HepG2 (cell line): Measurements from ENCODE around the gene NRL. TPM values are rescaled to one million over a fixed set of nuclear protein-coding genes. Genes with fewer than 3 reads are reported as not detected.

Source experiments
- ATF7 ChIP-seq, 2 experiments: fragments of 450-650 bp in 1 of 2; sonication (generic) in 1 of 2; formaldehyde crosslinking in 1 of 2; IDR thresholded peaks; 2 replicates each; pipeline versions ENCODE4 v1.4.0 to v1.6.1; 2016 to 2020; ENCODE audit warnings: antibody characterized with exemption in 1 of 2, mild to moderate bottlenecking in 1 of 2, missing genetic modification reagents in 1 of 2
- IKZF1 ChIP-seq: fragments of 450-650 bp; IDR thresholded peaks from 2 replicates; pipeline ENCODE4 v1.7.1; 2016
- KDM4B ChIP-seq: sonication (generic); formaldehyde crosslinking; IDR thresholded peaks from 2 replicates; pipeline ENCODE4 v1.4.0; 2020; ENCODE audit warnings: missing genetic modification reagents
- KLF13 ChIP-seq: sonication (generic); formaldehyde crosslinking; IDR thresholded peaks from 2 replicates; pipeline ENCODE4 v1.4.0; 2020; ENCODE audit warnings: mild to moderate bottlenecking, missing genetic modification reagents
- NCOA1 ChIP-seq: sonication (generic); formaldehyde crosslinking; IDR thresholded peaks from 2 replicates; pipeline ENCODE4 v1.9.0; 2021; ENCODE audit warnings: missing genetic modification reagents
- PHF20 ChIP-seq: sonication (generic); formaldehyde crosslinking; IDR thresholded peaks from 2 replicates; pipeline ENCODE4 v1.5.0; 2020; ENCODE audit warnings: mild to moderate bottlenecking, missing genetic modification reagents
- SIN3A ChIP-seq: IDR thresholded peaks from 2 replicates; pipeline ENCODE4 v1.6.1; 2011; ENCODE audit warnings: low read depth, mild to moderate bottlenecking, control low read depth, low read length, borderline replicate concordance
- ZBTB3 ChIP-seq: sonication (generic); formaldehyde crosslinking; IDR thresholded peaks from 2 replicates; pipeline ENCODE4 v1.4.0; 2020; ENCODE audit warnings: low read depth, mild to moderate bottlenecking, moderate library complexity, missing genetic modification reagents, borderline replicate concordance
- ZHX2 ChIP-seq, 2 experiments: sonication (generic) in 1 of 2; formaldehyde crosslinking in 1 of 2; IDR thresholded peaks; 2 replicates each; pipeline versions ENCODE4 v1.6.1 to v1.9.0; 2014 to 2022; ENCODE audit warnings: antibody characterized with exemption in 1 of 2, borderline replicate concordance in 1 of 2, inconsistent platforms in 1 of 2, low read depth in 1 of 2, missing genetic modification reagents in 1 of 2
- ZNF232 ChIP-seq: sonication (generic); formaldehyde crosslinking; IDR thresholded peaks from 2 replicates; pipeline ENCODE4 v1.4.0; 2020; ENCODE audit warnings: missing genetic modification reagents, borderline replicate concordance
- ZNF33A ChIP-seq: sonication (generic); formaldehyde crosslinking; IDR thresholded peaks from 2 replicates; pipeline ENCODE4 v1.5.1; 2020; ENCODE audit warnings: missing genetic modification reagents, mild to moderate bottlenecking, moderate library complexity, borderline replicate concordance
- ZNF552 ChIP-seq: sonication (generic); formaldehyde crosslinking; IDR thresholded peaks from 2 replicates; pipeline ENCODE4 v1.9.0; 2022; ENCODE audit warnings: missing genetic modification reagents, mild to moderate bottlenecking, borderline replicate concordance
- ZNF788 ChIP-seq: sonication (generic); formaldehyde crosslinking; IDR thresholded peaks from 2 replicates; pipeline ENCODE4 v1.5.0; 2020; ENCODE audit warnings: mild to moderate bottlenecking, missing genetic modification reagents, borderline replicate concordance
- polyA plus RNA-seq, 8 experiments: library from polyadenylated mRNA; depleted of rRNA in 3 of 8; stranded (reverse) in 7 of 8; unstranded in 1 of 8; fragments of >200 nt; fragmentation: Illumina TruSeq in 4 of 8; extraction: Trizol in 4 of 8; gene quantifications; 2 replicates each; pipeline versions ENCODE4 v1.2.1 to v1.2.3, GENCODE V29; 2011 to 2016; ENCODE audit warnings: low read depth in 4 of 8, missing spikeins in 1 of 8, mixed read lengths in 1 of 8; ENCODE audit not compliant: insufficient read depth in 1 of 8
- total RNA-seq, 5 experiments: library from RNA; depleted of rRNA; stranded (reverse); fragments of >200 nt; fragmentation: Illumina TruSeq; extraction: Trizol; gene quantifications; 2 replicates each; pipeline ENCODE4 v1.2.3, GENCODE V29; 2016; ENCODE audit warnings: low read depth in 1 of 5
- TF ChIP-seq, protein P1 (sequence below): sonication (generic); formaldehyde crosslinking; IDR thresholded peaks from 2 replicates; pipeline ENCODE4 v1.5.0; 2020; ENCODE audit warnings: mild to moderate bottlenecking, missing genetic modification reagents, borderline replicate concordance
- TF ChIP-seq, protein P2 (sequence below): sonication (generic); formaldehyde crosslinking; IDR thresholded peaks from 2 replicates; pipeline ENCODE4 v1.4.0; 2020; ENCODE audit warnings: missing genetic modification reagents, borderline replicate concordance

NRL gene
- total and polyA plus RNA-seq, 2 of the 13 experiments (the other 11 are each of a cell fraction or from before 2014, with no cell fraction given): 2.5 to 4.7 TPM

DNA sequence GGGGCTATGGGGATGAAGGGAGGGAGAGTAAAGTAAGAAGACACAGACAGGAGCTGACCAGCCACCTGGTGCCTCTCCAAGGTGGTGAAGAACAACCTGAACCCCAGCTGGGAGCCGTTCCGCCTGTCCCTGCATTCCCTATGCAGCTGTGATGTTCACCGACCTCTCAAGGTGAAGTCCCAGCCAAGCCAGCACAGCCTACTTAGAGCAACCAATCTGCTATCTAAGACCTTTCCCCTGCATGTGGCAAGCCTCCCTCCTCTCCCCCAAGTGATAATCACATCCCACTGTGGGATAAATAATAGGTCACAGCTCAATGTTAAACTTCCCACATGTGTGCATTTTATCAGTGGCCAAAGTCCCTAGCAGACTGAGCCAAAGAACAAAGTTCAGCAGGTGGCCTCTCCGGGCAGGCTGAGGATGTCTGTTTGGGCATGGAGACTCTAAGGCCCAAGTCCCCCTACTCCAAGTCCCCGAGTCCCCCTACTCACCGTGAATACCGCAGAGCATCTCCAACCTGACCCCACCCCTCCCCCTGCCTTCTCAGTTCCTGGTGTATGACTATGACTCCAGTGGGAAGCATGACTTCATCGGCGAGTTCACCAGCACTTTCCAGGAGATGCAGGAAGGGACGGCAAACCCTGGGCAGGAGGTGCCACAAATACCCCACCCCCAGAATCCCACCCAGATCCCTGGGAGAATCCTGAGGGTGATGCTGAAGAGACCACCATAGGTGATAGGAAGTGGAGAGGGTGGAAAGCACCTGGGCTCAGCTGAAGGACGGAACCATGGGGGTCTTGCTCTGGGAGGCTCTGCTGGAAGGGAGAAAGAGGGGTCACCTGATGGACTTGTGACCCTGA, 39.9 kb downstream of the NRL start (continued):
- TF ChIP-seq ZHX2 (IDR thresholded peaks at IDR 0.05; ENCODE audit: low read depth) (no peak), ZHX2 (CRISPR knock-in tag; IDR thresholded peaks at IDR 0.05; ENCODE audit: borderline replicate concordance) (no peak), ZNF232 (CRISPR knock-in tag) (0 out of 2 replicates have a peak, but pooled peaks have one; percentile 22), IKZF1 (no peak), ZNF552 (no peak), PHF20 (CRISPR knock-in tag) (no peak), NCOA1 (CRISPR knock-in tag) (no peak), ZBTB3 (CRISPR knock-in tag) (no peak), ATF7 (IDR thresholded peaks at IDR 0.05) (no peak), ATF7 (CRISPR knock-in tag; IDR thresholded peaks at IDR 0.05) (no peak), ZNF788 (CRISPR knock-in tag) (no peak), SIN3A (no peak), ZNF33A (CRISPR knock-in tag) (no peak), KDM4B (CRISPR knock-in tag) (no peak), KLF13 (CRISPR knock-in tag) (no peak)
- TF ChIP-seq, protein P1, sequence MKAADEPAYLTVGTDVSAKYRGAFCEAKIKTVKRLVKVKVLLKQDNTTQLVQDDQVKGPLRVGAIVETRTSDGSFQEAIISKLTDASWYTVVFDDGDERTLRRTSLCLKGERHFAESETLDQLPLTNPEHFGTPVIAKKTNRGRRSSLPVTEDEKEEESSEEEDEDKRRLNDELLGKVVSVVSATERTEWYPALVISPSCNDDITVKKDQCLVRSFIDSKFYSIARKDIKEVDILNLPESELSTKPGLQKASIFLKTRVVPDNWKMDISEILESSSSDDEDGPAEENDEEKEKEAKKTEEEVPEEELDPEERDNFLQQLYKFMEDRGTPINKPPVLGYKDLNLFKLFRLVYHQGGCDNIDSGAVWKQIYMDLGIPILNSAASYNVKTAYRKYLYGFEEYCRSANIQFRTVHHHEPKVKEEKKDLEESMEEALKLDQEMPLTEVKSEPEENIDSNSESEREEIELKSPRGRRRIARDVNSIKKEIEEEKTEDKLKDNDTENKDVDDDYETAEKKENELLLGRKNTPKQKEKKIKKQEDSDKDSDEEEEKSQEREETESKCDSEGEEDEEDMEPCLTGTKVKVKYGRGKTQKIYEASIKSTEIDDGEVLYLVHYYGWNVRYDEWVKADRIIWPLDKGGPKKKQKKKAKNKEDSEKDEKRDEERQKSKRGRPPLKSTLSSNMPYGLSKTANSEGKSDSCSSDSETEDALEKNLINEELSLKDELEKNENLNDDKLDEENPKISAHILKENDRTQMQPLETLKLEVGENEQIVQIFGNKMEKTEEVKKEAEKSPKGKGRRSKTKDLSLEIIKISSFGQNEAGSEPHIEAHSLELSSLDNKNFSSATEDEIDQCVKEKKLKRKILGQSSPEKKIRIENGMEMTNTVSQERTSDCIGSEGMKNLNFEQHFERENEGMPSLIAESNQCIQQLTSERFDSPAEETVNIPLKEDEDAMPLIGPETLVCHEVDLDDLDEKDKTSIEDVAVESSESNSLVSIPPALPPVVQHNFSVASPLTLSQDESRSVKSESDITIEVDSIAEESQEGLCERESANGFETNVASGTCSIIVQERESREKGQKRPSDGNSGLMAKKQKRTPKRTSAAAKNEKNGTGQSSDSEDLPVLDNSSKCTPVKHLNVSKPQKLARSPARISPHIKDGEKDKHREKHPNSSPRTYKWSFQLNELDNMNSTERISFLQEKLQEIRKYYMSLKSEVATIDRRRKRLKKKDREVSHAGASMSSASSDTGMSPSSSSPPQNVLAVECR: peak; percentile 36; the same call in 1 of the 2 replicates
- TF ChIP-seq, protein P2, sequence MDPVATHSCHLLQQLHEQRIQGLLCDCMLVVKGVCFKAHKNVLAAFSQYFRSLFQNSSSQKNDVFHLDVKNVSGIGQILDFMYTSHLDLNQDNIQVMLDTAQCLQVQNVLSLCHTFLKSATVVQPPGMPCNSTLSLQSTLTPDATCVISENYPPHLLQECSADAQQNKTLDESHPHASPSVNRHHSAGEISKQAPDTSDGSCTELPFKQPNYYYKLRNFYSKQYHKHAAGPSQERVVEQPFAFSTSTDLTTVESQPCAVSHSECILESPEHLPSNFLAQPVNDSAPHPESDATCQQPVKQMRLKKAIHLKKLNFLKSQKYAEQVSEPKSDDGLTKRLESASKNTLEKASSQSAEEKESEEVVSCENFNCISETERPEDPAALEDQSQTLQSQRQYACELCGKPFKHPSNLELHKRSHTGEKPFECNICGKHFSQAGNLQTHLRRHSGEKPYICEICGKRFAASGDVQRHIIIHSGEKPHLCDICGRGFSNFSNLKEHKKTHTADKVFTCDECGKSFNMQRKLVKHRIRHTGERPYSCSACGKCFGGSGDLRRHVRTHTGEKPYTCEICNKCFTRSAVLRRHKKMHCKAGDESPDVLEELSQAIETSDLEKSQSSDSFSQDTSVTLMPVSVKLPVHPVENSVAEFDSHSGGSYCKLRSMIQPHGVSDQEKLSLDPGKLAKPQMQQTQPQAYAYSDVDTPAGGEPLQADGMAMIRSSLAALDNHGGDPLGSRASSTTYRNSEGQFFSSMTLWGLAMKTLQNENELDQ: no peak
